Uterus (tissue), 2 donors: ENCODE results near the gene FGFR4.

Experiments used
- POLR2A ChIP-seq, 2 donors: fragments of 450-650 bp; IDR thresholded peaks; one replicate each; pipeline ENCODE4 v1.6.1; 2016; ENCODE audit warnings: antibody characterized with exemption in 2 of 2, mild to moderate bottlenecking in 1 of 2, moderate library complexity in 1 of 2
- TF ChIP-seq, protein P1 (sequence below), 4 experiments: fragments of 200-600 bp in 2 of 4; fragments of 450-650 bp in 2 of 4; sonication (generic) in 2 of 4; IDR thresholded peaks; one replicate each; pipeline ENCODE4 v1.5.1; 2016 to 2019; ENCODE audit warnings: antibody characterized with exemption in 4 of 4, mild to moderate bottlenecking in 2 of 4, moderate library complexity in 1 of 4

DNA sequence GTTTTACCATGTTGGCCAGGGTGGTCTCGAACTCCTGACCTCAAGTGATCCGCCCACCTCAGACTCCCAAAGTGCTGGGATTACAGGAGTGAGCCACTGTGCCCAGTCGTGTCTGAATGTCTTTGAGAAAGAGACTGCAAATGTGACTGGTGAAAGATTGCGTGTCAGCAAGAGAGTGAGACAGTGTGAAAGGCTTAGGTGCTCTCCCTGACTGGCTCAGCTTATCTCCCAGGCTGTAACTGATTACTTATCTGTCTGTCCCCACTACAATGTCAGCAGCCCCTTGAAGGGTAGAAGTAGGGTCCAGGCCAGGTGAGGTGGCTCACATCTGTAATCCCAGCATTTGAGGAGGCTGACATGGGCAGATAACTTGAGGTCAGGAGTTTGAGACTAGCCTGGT is 3.4 kb upstream of the FGFR4 start:
- TF ChIP-seq, protein P1, sequence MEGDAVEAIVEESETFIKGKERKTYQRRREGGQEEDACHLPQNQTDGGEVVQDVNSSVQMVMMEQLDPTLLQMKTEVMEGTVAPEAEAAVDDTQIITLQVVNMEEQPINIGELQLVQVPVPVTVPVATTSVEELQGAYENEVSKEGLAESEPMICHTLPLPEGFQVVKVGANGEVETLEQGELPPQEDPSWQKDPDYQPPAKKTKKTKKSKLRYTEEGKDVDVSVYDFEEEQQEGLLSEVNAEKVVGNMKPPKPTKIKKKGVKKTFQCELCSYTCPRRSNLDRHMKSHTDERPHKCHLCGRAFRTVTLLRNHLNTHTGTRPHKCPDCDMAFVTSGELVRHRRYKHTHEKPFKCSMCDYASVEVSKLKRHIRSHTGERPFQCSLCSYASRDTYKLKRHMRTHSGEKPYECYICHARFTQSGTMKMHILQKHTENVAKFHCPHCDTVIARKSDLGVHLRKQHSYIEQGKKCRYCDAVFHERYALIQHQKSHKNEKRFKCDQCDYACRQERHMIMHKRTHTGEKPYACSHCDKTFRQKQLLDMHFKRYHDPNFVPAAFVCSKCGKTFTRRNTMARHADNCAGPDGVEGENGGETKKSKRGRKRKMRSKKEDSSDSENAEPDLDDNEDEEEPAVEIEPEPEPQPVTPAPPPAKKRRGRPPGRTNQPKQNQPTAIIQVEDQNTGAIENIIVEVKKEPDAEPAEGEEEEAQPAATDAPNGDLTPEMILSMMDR (IDR thresholded peaks at IDR 0.05), result no peak
- TF ChIP-seq POLR2A (IDR thresholded peaks at IDR 0.05), result no peak
